ENCODE measurements around the gene BGN.

GRCh38 chrX:153525451-153525850 is 30.7 kb downstream of the BGN start:
- TF ChIP-seq CTCF (IDR thresholded peaks at IDR 0.05; ENCODE audit: low read depth, low read length) (no peak), EZH2phosphoT487 (IDR thresholded peaks at IDR 0.05; ENCODE audit: low read depth) (no peak)
